IPS-15b (cell line): ENCODE data around the gene TMEM204.

ENCODE experiments used
- H3K27me3 ChIP-seq: one replicate; pipeline ENCODE4 v1.6.1; 2013; ENCODE audit warnings: low read length; ENCODE audit not compliant: control insufficient read depth, insufficient read depth
- H3K36me3 ChIP-seq: one replicate; pipeline ENCODE4 v1.6.1; 2013; ENCODE audit warnings: low read length; ENCODE audit not compliant: control insufficient read depth, insufficient read depth
- H3K4me1 ChIP-seq: one replicate; pipeline ENCODE4 v1.6.1; 2013; ENCODE audit warnings: mild to moderate bottlenecking, low read length; ENCODE audit not compliant: control insufficient read depth, insufficient read depth
- H3K4me3 ChIP-seq: one replicate; pipeline ENCODE4 v1.5.1; 2013; ENCODE audit warnings: low read depth, low read length
- H3K9ac ChIP-seq: one replicate; pipeline ENCODE4 v1.6.1; 2013; ENCODE audit warnings: low read depth, mild to moderate bottlenecking, low read length
- H3K9me3 ChIP-seq: one replicate; pipeline ENCODE4 v1.6.1; 2013; ENCODE audit warnings: mild to moderate bottlenecking, low read length; ENCODE audit not compliant: control insufficient read depth, insufficient read depth

The TMEM204 gene

DNA sequence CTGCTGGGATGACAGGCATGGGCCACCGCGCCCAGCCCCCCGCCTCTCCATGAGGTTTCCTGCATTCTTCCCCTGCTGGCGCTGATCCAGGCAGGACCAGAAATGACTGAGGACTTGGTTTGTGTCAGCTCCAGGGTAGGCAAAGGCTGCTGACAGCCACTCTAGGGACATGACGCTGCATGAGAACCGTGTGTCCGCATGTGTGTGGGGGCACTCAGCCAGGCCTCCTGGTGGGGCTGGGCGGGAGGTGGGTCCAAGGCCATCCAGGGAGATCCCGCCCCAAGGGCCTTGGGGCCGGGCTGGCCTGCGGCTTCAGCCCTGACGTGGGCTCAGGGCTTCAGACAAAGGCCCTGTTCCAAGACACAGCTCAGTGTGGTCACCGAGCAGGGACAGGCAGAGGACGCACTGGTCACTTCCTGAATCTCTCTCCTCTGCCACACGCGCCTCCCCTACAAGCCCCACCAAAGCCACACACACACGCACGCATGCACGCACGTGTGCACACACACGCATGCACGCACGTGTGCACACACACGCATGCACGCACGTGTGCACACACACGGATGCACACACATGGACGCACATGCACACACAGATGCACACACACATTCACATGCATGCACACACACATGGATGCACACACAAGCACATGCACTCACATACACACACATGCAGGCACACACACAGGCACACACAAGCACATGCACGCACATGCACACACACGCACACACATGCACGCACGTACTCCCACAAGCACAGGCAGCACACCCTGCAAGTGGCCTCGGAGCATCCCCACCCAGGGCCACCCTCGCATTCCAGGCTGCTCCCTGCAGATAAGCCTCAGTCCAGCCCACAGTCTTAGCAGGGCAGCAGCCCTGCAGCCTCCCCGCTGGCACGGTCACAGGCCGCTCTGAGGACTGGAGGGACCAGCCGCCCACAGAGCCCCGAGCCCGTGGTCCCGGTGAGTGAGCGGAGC is 5.3 kb upstream of the TMEM204 start:
- no peaks in the 10 kb centered on the region for H3K36me3 ChIP-seq
- H3K9me3 ChIP-seq = no peaks in the 10 kb centered on the region
- H3K27me3 ChIP-seq = no peaks in the 10 kb centered on the region
- H3K9ac ChIP-seq = no peak overlapping the region
- no peaks in the 10 kb centered on the region for H3K4me1 ChIP-seq
- H3K4me3 ChIP-seq = no peak overlapping the region

DNA sequence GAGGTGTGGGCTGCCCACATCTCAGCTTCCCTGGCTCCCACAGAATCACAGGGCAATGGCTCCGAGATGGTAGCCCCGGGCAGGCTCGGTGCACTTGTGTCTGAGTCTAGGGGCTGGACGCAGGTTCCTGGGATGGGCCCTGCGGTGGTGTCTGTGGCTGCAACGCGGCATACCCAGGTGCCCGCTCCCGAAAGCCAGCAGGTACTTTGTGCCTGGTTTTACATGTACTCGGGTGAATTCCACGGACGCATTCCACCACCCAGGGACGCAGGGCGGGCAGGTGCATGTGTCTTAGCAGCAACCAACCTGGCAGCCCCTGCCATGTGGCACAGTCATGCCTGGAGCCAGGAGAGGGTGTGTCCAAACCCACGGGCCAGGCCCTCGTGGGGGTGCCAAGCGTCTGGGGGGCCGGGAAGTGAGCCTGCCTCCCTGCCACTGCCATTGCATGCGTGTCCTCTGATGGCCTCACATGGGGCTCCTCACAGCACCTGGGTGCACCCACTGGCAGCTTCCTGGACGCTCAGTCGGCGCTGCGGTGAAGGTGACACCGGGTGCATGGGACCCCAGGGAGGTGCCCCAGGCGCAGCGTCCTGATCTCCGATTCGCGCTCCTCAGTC is 4.4 kb upstream of the TMEM204 start:
- Histone ChIP-seq H3K9ac (no peak overlapping the region), H3K27me3 (no peaks in the 10 kb centered on the region), H3K4me3 (no peak overlapping the region), H3K9me3 (no peaks in the 10 kb centered on the region), H3K36me3 (no peaks in the 10 kb centered on the region), H3K4me1 (no peaks in the 10 kb centered on the region)

DNA sequence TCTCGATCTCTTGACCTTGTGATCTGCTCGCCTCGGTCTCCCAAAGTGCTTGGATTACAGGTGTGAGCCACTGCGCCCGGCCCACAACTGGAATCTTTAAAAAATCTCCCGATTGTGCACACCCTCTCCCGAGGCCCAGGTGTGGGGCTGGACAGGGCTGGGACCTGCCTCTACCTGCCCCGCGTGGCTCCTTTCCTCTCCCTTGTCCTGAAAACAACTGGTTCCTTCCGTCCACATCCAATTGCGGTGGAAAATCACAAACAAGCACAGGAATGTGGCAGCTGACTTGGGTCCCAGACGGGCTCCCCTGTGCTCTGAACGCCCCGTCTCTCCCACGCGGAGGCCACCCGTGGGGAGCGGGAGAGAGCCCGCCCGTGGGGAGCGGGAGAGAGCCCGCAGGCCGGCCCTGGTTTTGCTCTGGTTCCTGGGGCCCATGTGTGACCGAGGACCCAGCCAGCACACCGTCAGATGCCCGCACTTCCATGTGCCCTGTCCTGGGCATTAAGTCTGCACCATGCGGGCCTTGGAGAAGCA is 3.0 kb upstream of the TMEM204 start:
- Histone ChIP-seq H3K4me3 (no peak overlapping the region), H3K36me3 (no peaks in the 10 kb centered on the region), H3K9ac (no peak overlapping the region), H3K27me3 (no peaks in the 10 kb centered on the region), H3K4me1 (no peaks in the 10 kb centered on the region), H3K9me3 (no peaks in the 10 kb centered on the region)

DNA sequence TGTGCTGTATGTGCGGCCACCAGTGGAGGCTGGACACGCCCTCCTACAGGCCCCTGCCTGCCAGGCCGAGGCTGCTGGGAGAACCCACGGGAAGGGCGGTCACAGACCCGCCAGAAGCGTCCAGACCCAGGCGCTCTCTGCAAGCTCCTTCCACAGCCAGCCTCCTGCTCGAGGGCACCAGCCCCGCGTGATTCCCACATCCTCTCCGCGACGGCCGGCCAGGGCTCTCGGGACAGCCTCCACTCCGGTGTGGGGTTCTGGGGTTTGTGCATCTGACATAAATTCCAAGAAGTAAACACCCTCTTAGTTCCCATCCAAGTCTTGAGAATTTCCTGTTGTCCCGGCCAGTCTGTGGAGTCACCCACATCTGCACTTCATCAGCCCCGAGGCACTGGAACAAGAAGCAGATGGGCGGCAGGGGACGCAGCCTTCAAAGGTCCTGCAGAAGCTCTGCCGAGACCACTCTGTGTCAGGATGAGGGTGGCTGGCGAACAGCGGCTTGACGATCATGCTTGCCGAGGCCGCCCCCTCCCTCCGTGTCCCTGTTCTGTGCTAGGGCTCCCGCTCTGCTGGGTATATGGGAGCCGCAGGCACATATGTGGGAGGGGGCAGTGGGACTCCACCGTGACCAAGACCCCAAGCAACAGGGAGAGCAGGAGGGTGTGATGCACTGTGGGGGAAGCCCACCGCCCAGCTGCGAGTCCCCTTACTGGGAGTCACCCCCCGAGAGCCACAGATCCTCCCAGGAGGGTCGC is 2.4 kb upstream of the TMEM204 start:
- Histone ChIP-seq H3K9me3 (no peaks in the 10 kb centered on the region), H3K27me3 (no peaks in the 10 kb centered on the region), H3K4me3 (no peak overlapping the region), H3K4me1 (no peaks in the 10 kb centered on the region), H3K36me3 (no peaks in the 10 kb centered on the region), H3K9ac (no peak overlapping the region)

DNA sequence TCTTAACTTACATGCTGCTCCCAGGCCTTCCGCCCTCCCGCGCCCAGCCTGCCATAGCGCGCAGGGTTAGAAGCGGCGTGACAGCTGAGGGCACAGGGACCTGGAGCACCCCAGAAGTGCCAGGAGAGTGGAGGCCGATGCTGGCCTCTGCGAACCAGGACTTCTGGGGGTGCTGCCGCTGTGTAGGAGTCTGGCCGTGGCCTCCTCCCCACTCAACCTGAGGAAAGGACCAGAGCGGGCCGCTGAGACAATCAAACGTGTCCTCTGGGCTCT is 1.9 kb upstream of the TMEM204 start:
- H3K4me1 ChIP-seq = no peaks in the 10 kb centered on the region
- H3K27me3 ChIP-seq = no peaks in the 10 kb centered on the region
- H3K9ac ChIP-seq = no peak overlapping the region
- H3K4me3 ChIP-seq = no peak overlapping the region
- no peaks in the 10 kb centered on the region for H3K9me3 ChIP-seq
- peaks cover under 1% of the 10 kb centered on the region for H3K36me3 ChIP-seq

DNA sequence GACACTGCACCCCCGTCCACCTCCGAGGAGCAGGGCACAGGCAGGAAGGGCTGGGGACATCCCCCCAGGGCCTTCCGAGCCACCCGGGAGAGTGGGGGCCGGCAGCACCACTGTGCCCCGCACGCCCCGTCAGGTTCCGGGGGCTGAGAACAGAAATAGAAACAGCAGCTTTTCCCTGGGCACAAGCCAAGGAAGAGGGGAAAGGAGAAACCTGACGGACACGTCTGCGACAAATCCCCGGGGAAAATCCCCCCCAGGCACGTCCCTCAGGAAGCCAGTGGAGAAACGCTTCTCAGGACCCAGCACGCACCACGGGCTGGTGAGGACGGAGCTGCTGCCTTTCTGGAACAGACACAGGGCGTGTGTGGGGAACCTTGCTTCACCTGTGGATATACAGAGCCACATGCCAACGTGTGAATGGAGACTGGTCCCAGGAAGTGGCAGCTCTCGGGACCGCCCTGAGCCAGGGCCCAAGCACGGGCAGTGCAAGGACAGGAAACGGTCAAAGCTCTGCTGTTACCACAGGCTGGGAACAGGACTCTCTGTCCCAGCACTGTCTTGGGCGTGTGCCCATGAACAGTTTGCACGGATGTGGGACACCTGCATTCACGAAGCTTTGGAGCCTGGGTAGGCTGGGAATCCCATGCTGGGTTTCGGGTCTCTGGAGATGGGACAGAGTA is 1.2 kb upstream of the TMEM204 start:
- no peak overlapping the region for H3K4me3 ChIP-seq
- no peak overlapping the region for H3K9ac ChIP-seq
- peaks cover 5% of the 10 kb centered on the region for H3K36me3 ChIP-seq
- no peaks in the 10 kb centered on the region for H3K4me1 ChIP-seq
- no peaks in the 10 kb centered on the region for H3K9me3 ChIP-seq
- H3K27me3 ChIP-seq = no peaks in the 10 kb centered on the region

DNA sequence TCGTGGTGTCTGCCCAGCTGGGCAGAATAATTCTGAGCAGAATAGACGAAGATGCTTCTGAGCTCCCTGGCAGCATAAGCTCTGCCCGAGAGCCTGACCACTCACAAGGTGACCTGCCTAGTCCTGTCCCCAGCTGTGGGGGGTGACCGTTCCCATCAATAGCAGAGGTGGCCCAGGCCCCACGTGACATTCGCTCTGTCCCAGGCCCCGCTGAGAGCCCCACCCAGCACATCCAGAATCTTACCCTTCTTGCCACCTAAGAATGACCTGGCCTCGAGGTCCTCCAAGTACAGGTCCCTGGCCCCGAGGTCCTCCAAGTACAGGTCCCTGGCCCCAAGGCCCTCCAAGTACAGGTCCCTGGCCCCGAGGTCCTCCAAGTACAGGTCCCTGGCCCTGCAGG is 695 bp upstream of the TMEM204 start:
- Histone ChIP-seq H3K4me3 (no peak overlapping the region), H3K9me3 (no peaks in the 10 kb centered on the region), H3K36me3 (peaks cover 5% of the 10 kb centered on the region), H3K27me3 (no peaks in the 10 kb centered on the region), H3K9ac (no peak overlapping the region), H3K4me1 (no peaks in the 10 kb centered on the region)

DNA sequence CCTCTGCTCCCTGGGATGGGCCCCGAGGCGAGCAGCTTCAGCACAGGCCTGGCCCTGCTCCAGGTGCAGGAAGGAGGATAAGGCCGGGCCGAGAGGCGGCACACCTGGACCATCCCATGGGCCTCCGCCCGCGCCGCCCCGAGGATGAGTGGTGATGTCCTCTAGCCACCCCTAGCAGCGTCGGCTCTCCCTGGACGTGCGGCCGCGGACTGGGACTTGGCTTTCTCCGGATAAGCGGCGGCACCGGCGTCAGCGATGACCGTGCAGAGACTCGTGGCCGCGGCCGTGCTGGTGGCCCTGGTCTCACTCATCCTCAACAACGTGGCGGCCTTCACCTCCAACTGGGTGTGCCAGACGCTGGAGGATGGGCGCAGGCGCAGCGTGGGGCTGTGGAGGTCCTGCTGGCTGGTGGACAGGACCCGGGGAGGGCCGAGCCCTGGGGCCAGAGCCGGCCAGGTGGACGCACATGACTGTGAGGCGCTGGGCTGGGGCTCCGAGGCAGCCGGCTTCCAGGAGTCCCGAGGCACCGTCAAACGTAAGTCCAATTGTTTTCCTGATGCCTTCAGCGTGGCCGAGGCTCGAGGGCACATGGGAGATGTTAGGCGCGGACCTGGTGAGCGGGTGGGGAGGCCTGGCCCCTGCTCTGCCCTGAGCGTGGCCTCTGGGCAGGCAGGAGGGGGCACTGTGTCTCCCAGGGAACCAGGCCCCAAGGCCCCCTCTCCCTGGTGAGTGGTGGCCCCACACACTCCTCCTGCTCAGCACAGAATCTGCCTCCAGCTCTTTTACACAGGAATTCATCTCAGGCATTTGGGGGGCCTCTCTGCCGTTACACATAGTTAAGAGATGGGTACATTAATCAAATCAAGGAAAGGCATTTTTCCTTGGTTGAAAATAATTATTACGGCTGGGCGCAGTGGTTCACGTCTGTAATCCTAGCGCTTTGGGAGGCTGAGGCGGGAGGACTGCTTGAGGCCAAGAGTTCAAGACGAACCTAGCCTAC is 855 bp downstream of the TMEM204 start:
- no peak overlapping the region for H3K9ac ChIP-seq
- H3K27me3 ChIP-seq = no peaks in the 10 kb centered on the region
- H3K4me3 ChIP-seq = no peak overlapping the region
- no peaks in the 10 kb centered on the region for H3K4me1 ChIP-seq
- H3K36me3 ChIP-seq = peaks cover 7% of the 10 kb centered on the region
- H3K9me3 ChIP-seq = no peaks in the 10 kb centered on the region

DNA sequence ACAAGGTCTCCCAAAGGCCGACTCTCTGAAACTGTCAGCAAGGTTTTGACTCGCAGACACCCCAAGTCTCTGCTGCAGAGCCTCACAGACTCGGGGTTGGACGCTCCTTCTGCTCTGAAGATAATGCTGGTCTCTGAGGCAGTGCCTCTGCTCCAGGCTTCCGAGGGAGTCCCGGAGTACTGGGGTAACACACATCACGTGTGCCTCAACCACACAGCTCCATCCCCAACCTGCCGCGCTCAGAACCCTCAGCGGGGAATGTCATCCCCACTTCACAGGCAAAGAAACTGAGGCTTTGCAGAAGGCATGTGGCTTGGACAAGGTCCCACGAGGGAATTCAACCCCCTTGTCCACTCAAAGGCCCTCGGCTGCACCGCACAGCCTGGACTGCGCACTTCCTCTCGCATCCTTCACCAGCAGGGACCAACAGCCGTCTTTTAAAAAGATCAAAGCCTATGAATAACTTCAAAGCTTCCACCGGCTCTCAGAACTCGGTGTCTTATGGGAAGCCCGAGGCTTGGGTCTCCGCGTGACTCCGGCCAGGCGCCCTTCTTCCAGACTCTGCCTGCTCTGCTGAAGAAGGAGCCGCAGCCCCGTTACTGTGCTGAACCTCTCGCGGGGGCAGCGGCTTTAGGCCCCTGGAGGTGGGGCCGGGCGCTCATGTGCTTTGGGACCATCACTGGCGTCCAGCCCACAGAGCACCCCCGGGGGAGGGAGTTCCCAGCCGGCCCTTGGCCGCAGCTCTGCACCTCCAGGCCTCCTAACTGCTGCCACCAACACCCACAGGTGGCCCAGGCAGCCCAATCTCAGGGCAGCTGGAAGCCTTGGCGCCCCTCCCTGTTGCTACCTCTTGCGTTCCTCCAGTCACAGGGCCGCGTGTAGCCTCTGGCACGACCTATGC is 2.2 kb downstream of the TMEM204 start:
- H3K36me3 ChIP-seq = peaks cover 7% of the 10 kb centered on the region
- no peak overlapping the region for H3K4me3 ChIP-seq
- H3K4me1 ChIP-seq = no peaks in the 10 kb centered on the region
- H3K9ac ChIP-seq = no peak overlapping the region
- no peaks in the 10 kb centered on the region for H3K27me3 ChIP-seq
- no peaks in the 10 kb centered on the region for H3K9me3 ChIP-seq

DNA sequence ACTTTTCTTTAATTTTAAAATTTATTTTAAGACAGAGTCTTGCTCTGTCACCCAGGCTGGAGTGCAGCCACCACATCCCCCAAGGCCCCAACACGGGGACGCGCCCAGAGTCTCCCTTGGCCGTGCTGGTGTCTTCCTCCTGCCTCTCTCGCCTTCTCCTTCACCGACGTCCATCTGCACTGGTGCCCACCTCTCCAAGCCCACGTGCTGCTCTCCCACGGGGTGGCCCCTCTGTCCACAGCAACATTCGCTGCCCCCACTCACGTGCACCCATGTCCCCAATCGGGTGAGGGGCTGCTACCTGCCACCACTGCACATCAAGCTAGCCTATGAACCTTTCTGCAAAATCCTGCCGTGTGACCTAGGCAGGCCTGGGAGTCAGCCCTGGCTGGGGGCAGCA is 3.1 kb downstream of the TMEM204 start:
- Histone ChIP-seq H3K4me1 (no peaks in the 10 kb centered on the region), H3K4me3 (no peak overlapping the region), H3K9me3 (no peaks in the 10 kb centered on the region), H3K27me3 (no peaks in the 10 kb centered on the region), H3K36me3 (peaks cover 7% of the 10 kb centered on the region), H3K9ac (no peak overlapping the region)
